HEK293 (cell line): ENCODE results near the gene OR5A1.

Experiments used
- SETDB1 ChIP-seq: IDR thresholded peaks from one replicate; pipeline ENCODE4 v1.6.1; 2017; ENCODE audit warnings: mild to moderate bottlenecking, low read length, moderate library complexity, mixed read lengths; ENCODE audit not compliant: insufficient read length
- ZNF341 ChIP-seq: fragments of 450-650 bp; formaldehyde crosslinking; IDR thresholded peaks from 2 replicates; pipeline ENCODE4; 2016; ENCODE audit warnings: low read depth, missing biosample characterization, missing genetic modification characterization
- ZNF555 ChIP-seq: fragments of 450-650 bp; formaldehyde crosslinking; conservative IDR thresholded peaks from 2 replicates; pipeline ENCODE4 v1.5.1; 2017; ENCODE audit warnings: missing biosample characterization, mild to moderate bottlenecking, missing genetic modification characterization, inconsistent platforms
- ZNF623 ChIP-seq: fragments of 450-650 bp; formaldehyde crosslinking; IDR thresholded peaks from 2 replicates; pipeline ENCODE4 v1.5.1; 2016; ENCODE audit warnings: missing biosample characterization, missing genetic modification characterization
- ZNF626 ChIP-seq: fragments of 450-650 bp; sonication (Bioruptor Pico); formaldehyde crosslinking; IDR thresholded peaks from 2 replicates; pipeline ENCODE4 v1.5.1; 2018; ENCODE audit warnings: missing biosample characterization, missing genetic modification characterization, inconsistent platforms

DNA sequence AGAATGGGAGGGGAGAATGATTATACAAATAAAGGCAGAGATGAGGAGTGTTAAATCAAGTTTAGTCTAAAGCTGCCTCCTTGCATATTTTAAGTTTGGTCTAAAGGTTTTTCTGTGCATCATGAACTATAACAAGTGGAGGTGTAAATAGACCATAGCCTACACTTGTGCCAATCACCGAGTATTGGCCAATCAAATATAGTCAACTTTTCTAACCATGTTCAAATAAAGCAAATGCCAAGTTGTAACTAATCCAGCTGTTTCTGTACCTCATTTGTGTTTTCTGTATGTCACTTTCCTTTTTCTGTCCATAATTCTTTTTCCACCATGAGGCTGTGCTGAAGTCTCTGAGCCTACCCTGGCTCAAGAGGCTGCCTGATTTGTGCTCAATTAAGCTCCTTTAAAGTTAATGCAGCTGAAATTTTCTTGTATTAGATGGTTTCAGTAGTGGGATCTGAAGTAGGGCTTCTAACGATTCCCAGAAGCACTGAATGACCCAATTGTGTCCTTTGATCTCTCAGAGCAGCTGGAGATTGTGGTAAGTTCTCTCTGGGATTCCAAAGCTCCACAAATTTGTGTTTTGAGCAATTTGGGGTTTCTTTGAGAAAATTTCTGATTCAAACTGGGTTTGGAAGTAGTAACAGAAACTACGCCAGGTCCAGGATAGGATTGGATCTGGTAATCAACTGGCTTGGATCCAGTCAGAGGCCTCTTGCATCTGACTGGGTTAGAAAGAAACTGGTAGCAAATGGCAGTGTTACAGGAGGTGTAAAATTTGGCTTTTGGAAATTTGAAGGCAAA is 35.6 kb upstream of the OR5A1 start:
- TF ChIP-seq ZNF626 (tag by site-specific recombination) (no peak), ZNF623 (tag by site-specific recombination) (no peak), ZNF341 (tag by site-specific recombination) (no peak), SETDB1 (no peak), ZNF555 (tag by site-specific recombination) (no peak)
